K562 (cell line): ENCODE results near the gene GALNT18. TPM values are rescaled to one million over a fixed set of nuclear protein-coding genes. Genes with fewer than 3 reads are reported as not detected.

Source experiments
- ATAC-seq: fragments of 200-7000 bp; cut with Tn5 transposase; 3 replicates; pipeline ENCODE4 v1.9.1; 2020; ENCODE audit warnings: moderate library complexity
- BruUV-seq: library from RNA; stranded (reverse); fragments of 400-500 nt; replicated peaks from 2 replicates; lab custom pipeline; 2021; lab: Mats Ljungman, UMichigan
- CTCF ChIA-PET: fragments of 300-600 bp; formaldehyde crosslinking; extraction: SDS; loops from one replicate; lab custom pipeline; 2021; ENCODE audit warnings: low intra/inter-chr PET ratio; lab: Yijun Ruan, JAX
- POLR2A ChIA-PET: fragments of 300-600, 350-650 bp; sonication (Branson Sonifier 250); formaldehyde crosslinking; extraction: SDS; loops from one replicate; lab custom pipeline; 2021; ENCODE audit warnings: antibody characterized with exemption, inconsistent platforms; lab: Yijun Ruan, JAX
- DNase-seq, 4 experiments: peaks; one replicate each; pipeline versions ENCODE4 v3.0.0 to v3.0.0-alpha.2; 2011 to 2018; ENCODE audit warnings: low spot score in 3 of 4, mixed read lengths in 3 of 4; ENCODE audit errors: extremely low read depth in 1 of 4
- FAIRE-seq: peaks from 2 replicates; lab custom pipeline; 2011; peaks lifted over from hg19 to GRCh38; lab: Jason Lieb, UNC
- H2AFZ ChIP-seq: 2 replicates; pipeline ENCODE4 v1.6.0; 2011; ENCODE audit warnings: low read depth, low read length, control low read depth, inconsistent platforms
- H3K27ac ChIP-seq: fragments of 200-600 bp; 3 replicates; pipeline ENCODE4 v1.8.0; 2011; ENCODE audit warnings: low read depth, mild to moderate bottlenecking, control low read depth, inconsistent platforms, low read length, moderate library complexity, mixed read lengths; ENCODE audit errors: extremely low read depth
- H3K27me3 ChIP-seq, 2 experiments: fragments of 300-600 bp in 1 of 2; 2 replicates in 1 of 2; 3 replicates in 1 of 2; pipeline versions ENCODE4 v1.6.0 to v1.8.0; 2011; ENCODE audit warnings: inconsistent platforms in 2 of 2, low read length in 2 of 2, mild to moderate bottlenecking in 1 of 2, mixed read lengths in 1 of 2, moderate library complexity in 1 of 2; ENCODE audit not compliant: control insufficient read depth in 2 of 2, insufficient read depth in 2 of 2
- H3K36me3 ChIP-seq: fragments of 300-600 bp; 3 replicates; pipeline ENCODE4 v1.8.0; 2011; ENCODE audit warnings: mild to moderate bottlenecking, low read length, inconsistent platforms; ENCODE audit not compliant: control insufficient read depth, insufficient read depth
- H3K4me1 ChIP-seq, 2 experiments: fragments of 200-600 bp in 1 of 2; replicated peaks in 1 of 2; 2 replicates in 1 of 2; 3 replicates in 1 of 2; pipeline versions ENCODE4 v1.5.1 to v1.8.0; 2011; ENCODE audit warnings: inconsistent platforms in 2 of 2, low read length in 2 of 2, mild to moderate bottlenecking in 1 of 2, mixed read lengths in 1 of 2, moderate library complexity in 1 of 2; ENCODE audit not compliant: control insufficient read depth in 2 of 2, insufficient read depth in 2 of 2
- H3K4me2 ChIP-seq: 2 replicates; pipeline ENCODE4 v1.6.1; 2011; ENCODE audit warnings: low read length, control low read depth, inconsistent platforms, mixed read lengths; ENCODE audit not compliant: insufficient read depth
- H3K4me3 ChIP-seq: fragments of 200-600 bp; sonication (generic), shearing (Covaris generic); 2 replicates; pipeline ENCODE4 v1.5.1; 2016; ENCODE audit warnings: control low read depth, inconsistent platforms
- H3K79me2 ChIP-seq: fragments of 200-600 bp; 3 replicates; pipeline ENCODE4 v1.8.0; 2011; ENCODE audit warnings: low read length, inconsistent platforms; ENCODE audit not compliant: control insufficient read depth, insufficient read depth
- H3K9ac ChIP-seq, 2 experiments: 2 replicates each; pipeline versions ENCODE4 v1.6.0 to v1.6.1; 2011; ENCODE audit warnings: low read depth in 2 of 2, low read length in 2 of 2, control low read depth in 1 of 2, inconsistent platforms in 1 of 2, mild to moderate bottlenecking in 1 of 2, mixed read lengths in 1 of 2; ENCODE audit not compliant: insufficient read depth in 1 of 2
- H3K9me1 ChIP-seq: one replicate; pipeline ENCODE4 v1.6.0; 2011; ENCODE audit warnings: inconsistent platforms, mild to moderate bottlenecking, low read length, moderate library complexity; ENCODE audit not compliant: control insufficient read depth, insufficient read depth
- H3K9me3 ChIP-seq: replicated peaks from 2 replicates; pipeline ENCODE4 v1.5.1; 2011; ENCODE audit warnings: low read depth, low read length, inconsistent platforms; ENCODE audit not compliant: control insufficient read depth, insufficient read depth
- H4K20me1 ChIP-seq: replicated peaks from 2 replicates; pipeline ENCODE4 v1.6.1; 2011; ENCODE audit warnings: low read length, inconsistent platforms, mixed read lengths; ENCODE audit not compliant: control insufficient read depth, insufficient read depth
- DNMT1 ChIP-seq: fragments of 450-650 bp; IDR thresholded peaks from 2 replicates; pipeline ENCODE4 v1.6.1; 2016; ENCODE audit warnings: antibody characterized with exemption, mild to moderate bottlenecking
- EP300 ChIP-seq: IDR thresholded peaks from 2 replicates; pipeline ENCODE4 v1.6.1; 2012; ENCODE audit warnings: low read length, improper control_type of control experiment
- GTF2F1 ChIP-seq: IDR thresholded peaks from 2 replicates; pipeline ENCODE4 v1.6.1; 2011; ENCODE audit warnings: low read depth, low read length, improper control_type of control experiment
- MCM2 ChIP-seq: fragments of 450-650 bp; IDR thresholded peaks from 2 replicates; pipeline ENCODE4 v1.6.1; 2017; ENCODE audit warnings: low read depth, mild to moderate bottlenecking
- MYC ChIP-seq, 2 experiments: fragments of 250-450 bp in 1 of 2; sonication (Bioruptor Pico) in 1 of 2; IDR thresholded peaks; 2 replicates each; pipeline versions ENCODE4 v1.5.1 to v1.6.1; 2012 to 2021; ENCODE audit warnings: low read depth in 2 of 2, borderline replicate concordance in 1 of 2, improper control_type of control experiment in 1 of 2, low read length in 1 of 2, mild to moderate bottlenecking in 1 of 2, moderate library complexity in 1 of 2
- NCOA2 ChIP-seq, 2 experiments: fragments of 450-650 bp; IDR thresholded peaks; 2 replicates each; pipeline ENCODE4 v1.6.1; 2018; ENCODE audit warnings: mild to moderate bottlenecking in 2 of 2, moderate library complexity in 1 of 2; ENCODE audit not compliant: partially characterized antibody in 2 of 2
- NELFE ChIP-seq: IDR thresholded peaks from 2 replicates; pipeline ENCODE4 v1.6.1; 2011; ENCODE audit warnings: mild to moderate bottlenecking; ENCODE audit not compliant: insufficient read depth, insufficient read length
- NFIC ChIP-seq: fragments of 450-650 bp; IDR thresholded peaks from 2 replicates; pipeline ENCODE4 v1.6.1; 2017; ENCODE audit warnings: mild to moderate bottlenecking, inconsistent platforms
- NFIX ChIP-seq: fragments of 250-450 bp; sonication (Bioruptor Pico); IDR thresholded peaks from 2 replicates; pipeline ENCODE4 v1.4.0; 2020; ENCODE audit warnings: low read depth, mild to moderate bottlenecking, moderate library complexity
- NR2C2 ChIP-seq, 2 experiments: fragments of 200-800 bp in 1 of 2; sonication (Bioruptor generic) in 1 of 2; sonication (generic) in 1 of 2; formaldehyde crosslinking in 1 of 2; IDR thresholded peaks; 2 replicates each; pipeline versions ENCODE4 v1.6.1 to v1.8.0; 2016 to 2022; ENCODE audit warnings: mild to moderate bottlenecking in 1 of 2, missing compliant biosample characterization in 1 of 2, missing genetic modification characterization in 1 of 2, missing genetic modification reagents in 1 of 2
- POLR2B ChIP-seq: fragments of 450-650 bp; IDR thresholded peaks from 2 replicates; pipeline ENCODE4 v1.6.1; 2018; ENCODE audit warnings: low read depth; ENCODE audit not compliant: partially characterized antibody
- SIN3B ChIP-seq: fragments of 450-650 bp; IDR thresholded peaks from 2 replicates; pipeline ENCODE4 v1.6.1; 2017; ENCODE audit warnings: low read depth, mild to moderate bottlenecking, moderate library complexity
- SNAPC5 ChIP-seq: fragments of 250-450 bp; sonication (Bioruptor Pico); IDR thresholded peaks from 2 replicates; pipeline ENCODE4 v1.8.0; 2021; ENCODE audit warnings: moderate library complexity, mild to moderate bottlenecking, inconsistent platforms
- SNRNP70 ChIP-seq: fragments of 200-400 bp; formaldehyde crosslinking; optimal IDR thresholded peaks from 2 replicates; pipeline ENCODE3; 2017; ENCODE audit warnings: low read depth, low read length
- STAT5A ChIP-seq: IDR thresholded peaks from 2 replicates; pipeline ENCODE4 v1.6.1; 2012; ENCODE audit warnings: low read length, inconsistent platforms, borderline replicate concordance
- STAT5B ChIP-seq: fragments of 250-450 bp; sonication (Bioruptor Pico); IDR thresholded peaks from 2 replicates; pipeline ENCODE4 v1.8.0; 2021; ENCODE audit warnings: mild to moderate bottlenecking, inconsistent platforms
- TARDBP ChIP-seq: fragments of 450-650 bp; IDR thresholded peaks from 2 replicates; pipeline ENCODE4 v1.6.1; 2016
- TFAP4 ChIP-seq: sonication (generic); formaldehyde crosslinking; IDR thresholded peaks from 2 replicates; pipeline ENCODE4 v1.8.0; 2022; ENCODE audit warnings: missing genetic modification reagents, mild to moderate bottlenecking, moderate library complexity, borderline replicate concordance
- TRIM25 ChIP-seq: fragments of 450-650 bp; IDR thresholded peaks from 2 replicates; pipeline ENCODE4 v1.7.0; 2016; ENCODE audit warnings: borderline replicate concordance
- ZNF133 ChIP-seq: fragments of 250-450 bp; sonication (Bioruptor Pico); IDR thresholded peaks from 2 replicates; pipeline ENCODE4 v1.4.0; 2020; ENCODE audit warnings: mild to moderate bottlenecking
- ZNF707 ChIP-seq: fragments of 250-450 bp; sonication (Bioruptor Pico); conservative IDR thresholded peaks from 2 replicates; pipeline ENCODE4 v1.8.0; 2022; ENCODE audit warnings: inconsistent platforms, mild to moderate bottlenecking, moderate library complexity
- WGBS: fragments of 100-300 bp; shearing (Covaris generic); methylation state at CpG from one replicate; pipeline ENCODE4 v1.1.6; 2016; ENCODE audit warnings: low coverage, mixed read lengths; ENCODE audit not compliant: insufficient coverage; ENCODE audit errors: missing lambda C conversion rate; 5-methylcytosine and 5-hydroxymethylcytosine counted together
- in situ Hi-C: fragments of 300-500 bp; cut with MboI; formaldehyde crosslinking; loops from 4 replicates; pipeline ENCODE4 v1.15.0; 2018; ENCODE audit warnings: inconsistent platforms, mixed read lengths
- intact Hi-C: fragments of 100-400 bp; cut with micrococcal nuclease; formaldehyde crosslinking; loops from 2 replicates; pipeline ENCODE4 v1.14.2; 2022
- polyA plus RNA-seq, 8 experiments: library from polyadenylated mRNA; depleted of rRNA in 4 of 8; stranded (reverse) in 5 of 8; unstranded in 3 of 8; fragments of >200 nt; fragmentation: Nextera tagmentation in 2 of 8; fragmentation: Illumina TruSeq in 1 of 8; extraction: Ambion mirVana in 2 of 8; extraction: Trizol in 1 of 8; gene quantifications; 2 replicates each; pipeline versions ENCODE4 v1.2.1 to v1.2.3, GENCODE V29; 2011 to 2014; ENCODE audit warnings: inconsistent platforms in 1 of 8, missing spikeins in 1 of 8
- total RNA-seq, 7 experiments: library from RNA; depleted of rRNA in 6 of 7; stranded (reverse); fragments of >200 nt in 6 of 7; fragmentation: Illumina TruSeq in 2 of 7; extraction: Trizol in 2 of 7; gene quantifications; 2 replicates each; pipeline versions ENCODE4 v1.2.1 to v1.2.3, GENCODE V29; 2011 to 2021; ENCODE audit warnings: low replicate concordance in 1 of 7

Gene GALNT18
- total and polyA plus RNA-seq, 9 of the 15 experiments (the other 6 are each of a cell fraction or from before 2014, with no cell fraction given) = not detected

- TF ChIP-seq TRIM25 = no peak
- TF ChIP-seq NELFE = no peak
- no peak for TF ChIP-seq ZNF707 (CRISPR knock-in tag)
- no peak for TF ChIP-seq MYC (IDR thresholded peaks at IDR 0.05; ENCODE audit: low read depth, low read length)
- no peak for TF ChIP-seq MYC (CRISPR knock-in tag; IDR thresholded peaks at IDR 0.05; ENCODE audit: borderline replicate concordance, low read depth)
- TF ChIP-seq NFIC = peak; percentile 95
- no peak for TF ChIP-seq STAT5A
- TF ChIP-seq ZNF133 (CRISPR knock-in tag) = no peak
- TF ChIP-seq TARDBP = no peak
- peak; percentile 88 for TF ChIP-seq NFIX (CRISPR knock-in tag)
- no peak for TF ChIP-seq POLR2B
Measured at GRCh38 chr11:11608783-11609232, 13.0 kb downstream of the GALNT18 start (continued).

GRCh38 chr11:11607772-11608171 lies 14.0 kb downstream of the GALNT18 start:
- Histone ChIP-seq H3K4me2 (no peak overlapping the region), H3K36me3 (no peaks in the 10 kb centered on the region), H2AFZ (no peak overlapping the region), H3K27me3 (peaks cover 3 to 39% of the 10 kb centered on the region in 2 experiments; a peak in 4 of 5 replicates), H3K79me2 (no peaks in the 10 kb centered on the region), H3K4me1 (no peaks in the 10 kb centered on the region), H4K20me1 (0 out of 2 replicates have a peak, but pooled peaks cover 4% of the 10 kb centered on the region), H3K9me3 (no peaks in the 10 kb centered on the region), H3K9ac (no peak overlapping the region), H3K4me3 (no peak overlapping the region), H3K9me1 (no peaks in the 10 kb centered on the region), H3K27ac (no peak overlapping the region)
- ChIA-PET CTCF (no interaction called here), POLR2A (interaction anchor here (1.3 kb wide), 1 partner anchor 14 kb away, joined by 4 read pairs; no protein-coding TSS in a partner anchor)
- WGBS = 0% methylated on average over 2 of the region's 2 CpGs
- TF ChIP-seq GTF2F1 = no peak
- TF ChIP-seq MCM2 = no peak
- no peak for TF ChIP-seq SIN3B
- no peak for TF ChIP-seq NR2C2 (CRISPR knock-in tag; IDR thresholded peaks at IDR 0.05)
- no peak for TF ChIP-seq NR2C2 (tag; IDR thresholded peaks at IDR 0.05)
- TF ChIP-seq SNRNP70 = no peak
- no peak for TF ChIP-seq EP300
- TF ChIP-seq TFAP4 (CRISPR knock-in tag) = no peak
- no peak for TF ChIP-seq SNAPC5
- no peak for TF ChIP-seq DNMT1
- TF ChIP-seq NCOA2 (IDR thresholded peaks at IDR 0.05; ENCODE audit: partially characterized antibody in 2 of 2) = no peak
- no peak for TF ChIP-seq STAT5B (CRISPR knock-in tag)
- no TSS peak for BruUV-seq
- DNase-seq (no peak), ATAC-seq (no peak), FAIRE-seq (no peak)
- intact Hi-C loops = no loop called here
- in situ Hi-C loops = no loop called here
